Fibroblast of lung (primary cell): ENCODE measurements around the gene DCP1B. TPM values are rescaled to one million over a fixed set of nuclear protein-coding genes. Genes with fewer than 3 reads are reported as not detected.

Experiments
- DNase-seq, 2 donors: peaks; one replicate each; pipeline versions ENCODE4 v3.0.0 to v3.0.0-alpha.2; 2010; ENCODE audit warnings: low read depth in 2 of 2
- H2AFZ ChIP-seq: 2 replicates; pipeline ENCODE4 v1.5.1; 2012; ENCODE audit warnings: low read length, control low read depth, inconsistent platforms
- H3K27ac ChIP-seq: 2 replicates; pipeline ENCODE4 v1.5.1; 2011; ENCODE audit warnings: low read length, control low read depth; ENCODE audit not compliant: insufficient read depth
- H3K27me3 ChIP-seq: 2 replicates; pipeline ENCODE4 v1.5.1; 2011; ENCODE audit warnings: mild to moderate bottlenecking, low read length; ENCODE audit not compliant: control insufficient read depth, insufficient read depth
- H3K36me3 ChIP-seq: 2 replicates; pipeline ENCODE4 v1.5.1; 2011; ENCODE audit warnings: low read length; ENCODE audit not compliant: control insufficient read depth, insufficient read depth
- H3K4me1 ChIP-seq: 2 replicates; pipeline ENCODE4 v1.5.1; 2011; ENCODE audit warnings: low read length; ENCODE audit not compliant: control insufficient read depth, insufficient read depth; ENCODE audit errors: extremely low read depth
- H3K4me2 ChIP-seq: 2 replicates; pipeline ENCODE4 v1.5.1; 2011; ENCODE audit warnings: low read length, control low read depth; ENCODE audit not compliant: insufficient read depth; ENCODE audit errors: extremely low read depth
- H3K4me3 ChIP-seq, 4 experiments: fragments of 200-600 bp in 1 of 4; sonication (generic) in 1 of 4; replicated peaks in 1 of 4; 2 replicates each; pipeline ENCODE4 v1.5.1; 2011 to 2016; ENCODE audit warnings: low read length in 4 of 4, low read depth in 3 of 4, mild to moderate bottlenecking in 3 of 4, control low read depth in 2 of 4, inconsistent platforms in 1 of 4, mixed read lengths in 1 of 4; ENCODE audit not compliant: insufficient read depth in 1 of 4; ENCODE audit errors: control extremely low read depth in 1 of 4
- H3K79me2 ChIP-seq: 2 replicates; pipeline ENCODE4 v1.5.1; 2012; ENCODE audit warnings: mild to moderate bottlenecking, low read length, inconsistent platforms; ENCODE audit not compliant: control insufficient read depth, insufficient read depth
- H3K9ac ChIP-seq: 2 replicates; pipeline ENCODE4 v1.5.1; 2011; ENCODE audit warnings: mild to moderate bottlenecking, low read length, control low read depth; ENCODE audit not compliant: insufficient read depth
- H3K9me3 ChIP-seq: 2 replicates; pipeline ENCODE4 v1.5.1; 2012; ENCODE audit warnings: low read depth, low read length; ENCODE audit not compliant: control insufficient read depth, insufficient read depth
- H4K20me1 ChIP-seq: 2 replicates; pipeline ENCODE4 v1.5.1; 2011; ENCODE audit warnings: low read length; ENCODE audit not compliant: control insufficient read depth, insufficient read depth; ENCODE audit errors: extremely low read depth
- CTCF ChIP-seq, 2 donors: IDR thresholded peaks in 1 of 2; conservative IDR thresholded peaks in 1 of 2; 1 replicate in 1 of 2; 2 replicates in 1 of 2; pipeline ENCODE4 v1.5.1; 2011 to 2012; ENCODE audit warnings: low read length in 2 of 2, control low read depth in 1 of 2, inconsistent platforms in 1 of 2, low read depth in 1 of 2, mild to moderate bottlenecking in 1 of 2
- EZH2 ChIP-seq: IDR thresholded peaks from 2 replicates; pipeline ENCODE4 v1.5.1; 2012; ENCODE audit warnings: low read length, control low read depth, mild to moderate bottlenecking; ENCODE audit errors: missing control alignments
- polyA plus RNA-seq, 2 donors: library from polyadenylated mRNA; depleted of rRNA in 1 of 2; stranded (reverse) in 1 of 2; unstranded in 1 of 2; fragments of >200 nt; gene quantifications; 2 replicates each; pipeline ENCODE4 v1.2.1, GENCODE V29; 2011 to 2012; ENCODE audit warnings: missing spikeins in 1 of 2
- total RNA-seq: library from RNA; depleted of rRNA; stranded (reverse); fragments of >200 nt; gene quantifications from 2 replicates; pipeline ENCODE4 v1.2.1, GENCODE V29; 2014

The DCP1B gene
- total and polyA plus RNA-seq, 2 donors (not counting 1 experiment from before 2014, with no cell fraction given), result 10.4 to 19.4 TPM

- Histone ChIP-seq H3K36me3 (no peaks in the 10 kb centered on the region), H3K9ac (no peak overlapping the region), H4K20me1 (no peaks in the 10 kb centered on the region), H3K27ac (no peak overlapping the region), H3K79me2 (no peaks in the 10 kb centered on the region), H3K4me3 (no peak overlapping the region), H3K27me3 (no peaks in the 10 kb centered on the region), H3K9me3 (no peaks in the 10 kb centered on the region), H3K4me2 (no peak overlapping the region), H2AFZ (no peak overlapping the region), H3K4me1 (peaks cover 7% of the 10 kb centered on the region)
- TF ChIP-seq CTCF (conservative IDR thresholded peaks at IDR 0.05 in 1 of 2, IDR thresholded peaks at IDR 0.05 in 1 of 2; ENCODE audit: low read depth in 1 of 2, low read length in 2 of 2) (no peak), EZH2 (no peak)
- no peak for DNase-seq
Measured at GRCh38 chr12:1934831-1935230, 69.4 kb downstream of the DCP1B start.

- Histone ChIP-seq H3K4me3 (no peak overlapping the region), H3K27ac (no peak overlapping the region), H3K9me3 (no peaks in the 10 kb centered on the region), H3K36me3 (no peaks in the 10 kb centered on the region), H3K4me2 (no peak overlapping the region), H3K9ac (no peak overlapping the region), H3K79me2 (no peaks in the 10 kb centered on the region), H2AFZ (no peak overlapping the region), H3K27me3 (no peaks in the 10 kb centered on the region), H4K20me1 (no peaks in the 10 kb centered on the region), H3K4me1 (peaks cover 7% of the 10 kb centered on the region)
- TF ChIP-seq CTCF (conservative IDR thresholded peaks at IDR 0.05 in 1 of 2, IDR thresholded peaks at IDR 0.05 in 1 of 2; ENCODE audit: low read depth in 1 of 2, low read length in 2 of 2) (no peak), EZH2 (no peak)
- no peak for DNase-seq
Measured at GRCh38 chr12:1934068-1934467, 70.2 kb downstream of the DCP1B start.

- TF ChIP-seq EZH2, result no peak
- TF ChIP-seq CTCF (conservative IDR thresholded peaks at IDR 0.05 in 1 of 2, IDR thresholded peaks at IDR 0.05 in 1 of 2; ENCODE audit: low read depth in 1 of 2, low read length in 2 of 2), result no peak
- H2AFZ ChIP-seq, result no peak overlapping the region
- no peaks in the 10 kb centered on the region for H4K20me1 ChIP-seq
- no peak overlapping the region for H3K4me2 ChIP-seq
- no peaks in the 10 kb centered on the region for H3K36me3 ChIP-seq
- H3K27me3 ChIP-seq, result peaks cover 2% of the 10 kb centered on the region
- no peaks in the 10 kb centered on the region for H3K9me3 ChIP-seq
- no peak overlapping the region for H3K4me3 ChIP-seq
- no peaks in the 10 kb centered on the region for H3K79me2 ChIP-seq
- no peak overlapping the region for H3K9ac ChIP-seq
- peak; percentile 54 to 77 for DNase-seq
- H3K4me1 ChIP-seq, result peaks cover 7% of the 10 kb centered on the region
- H3K27ac ChIP-seq, result no peak overlapping the region
Measured at GRCh38 chr12:1933342-1934051, 70.8 kb downstream of the DCP1B start.
